Vagina (tissue), 2 donors: ENCODE results near the gene TTC4. TPM values are rescaled to one million over a fixed set of nuclear protein-coding genes. Genes with fewer than 3 reads are reported as not detected.

Experiments
- DNase-seq, 2 donors: peaks; one replicate each; pipeline ENCODE4 v3.0.0-alpha.2; 2017; ENCODE audit errors: extremely low spot score in 2 of 2
- H3K27ac ChIP-seq: fragments of 200-600 bp; sonication (generic); one replicate; pipeline ENCODE4 v1.5.1; 2019
- H3K27me3 ChIP-seq: fragments of 200-600 bp; sonication (generic); one replicate; pipeline ENCODE4 v1.5.1; 2019
- H3K36me3 ChIP-seq, 2 donors: fragments of 200-600 bp; sonication (generic); one replicate each; pipeline ENCODE4 v1.5.1; 2017 to 2019
- H3K4me1 ChIP-seq: fragments of 200-600 bp; sonication (generic); one replicate; pipeline ENCODE4 v1.5.1; 2019
- H3K4me3 ChIP-seq, 2 donors: fragments of 200-600 bp; sonication (generic); 1 replicate in 1 of 2; 2 replicates in 1 of 2; pipeline ENCODE4 v1.5.1; 2016 to 2019
- H3K9me3 ChIP-seq: fragments of 200-600 bp; sonication (generic); one replicate; pipeline ENCODE4 v1.5.1; 2019
- POLR2A ChIP-seq, 2 donors: fragments of 450-650 bp; IDR thresholded peaks; one replicate each; pipeline ENCODE4 v1.6.1; 2017; ENCODE audit warnings: antibody characterized with exemption in 2 of 2, mild to moderate bottlenecking in 2 of 2, moderate library complexity in 2 of 2
- POLR2AphosphoS5 ChIP-seq, 2 donors: sonication (generic); formaldehyde crosslinking; IDR thresholded peaks; one replicate each; pipeline ENCODE4 v1.9.0; 2017; ENCODE audit warnings: antibody characterized with exemption in 2 of 2, mild to moderate bottlenecking in 2 of 2, low read depth in 1 of 2; ENCODE audit not compliant: insufficient read depth in 1 of 2
- intact Hi-C: fragments of 100-400 bp; cut with DNase I; formaldehyde crosslinking; loops from one replicate; pipeline ENCODE4 v1.15.1; 2023
- total RNA-seq: library from RNA; depleted of rRNA; stranded (reverse); fragments of >200 nt; gene quantifications from one replicate; pipeline ENCODE4 v1.2.3, GENCODE V29; 2016
- TF ChIP-seq, protein P1 (sequence below), 3 experiments: fragments of 450-650 bp in 2 of 3; fragments of 200-600 bp in 1 of 3; sonication (generic) in 1 of 3; IDR thresholded peaks; one replicate each; pipeline ENCODE4 v1.5.1; 2017 to 2019; ENCODE audit warnings: antibody characterized with exemption in 3 of 3, mild to moderate bottlenecking in 2 of 3, moderate library complexity in 2 of 3

TTC4 gene
- total RNA-seq, 1 donor from 2014 or later, result 12.8 TPM

DNA sequence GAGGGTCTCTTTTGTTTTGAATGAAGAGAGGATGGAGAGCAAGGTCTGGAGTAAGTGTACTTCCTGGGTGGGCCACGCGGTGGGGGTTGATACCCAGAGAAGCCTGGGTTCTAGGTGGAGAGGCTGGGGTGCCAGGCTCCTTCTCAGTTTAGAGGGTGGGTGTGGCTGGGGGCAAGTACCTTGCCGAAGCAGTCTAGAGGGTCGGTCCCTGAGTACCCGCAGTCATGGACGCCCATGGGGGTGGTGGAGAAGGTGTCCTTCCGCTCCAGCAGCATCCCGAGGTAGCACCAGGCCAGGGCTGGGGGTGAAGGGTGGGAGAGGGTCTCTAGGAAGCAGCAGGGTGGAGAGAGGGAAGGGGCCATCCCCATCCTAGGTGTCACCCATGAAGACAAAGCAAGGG lies 71.1 kb downstream of the TTC4 start:
- Histone ChIP-seq H3K4me3 (no peak overlapping the region), H3K4me1 (no peaks in the 10 kb centered on the region), H3K9me3 (no peaks in the 10 kb centered on the region), H3K27ac (no peak overlapping the region), H3K36me3 (no peaks in the 10 kb centered on the region), H3K27me3 (no peaks in the 10 kb centered on the region)
- intact Hi-C loops, result no loop called here
- no peak for DNase-seq
- TF ChIP-seq, protein P1, sequence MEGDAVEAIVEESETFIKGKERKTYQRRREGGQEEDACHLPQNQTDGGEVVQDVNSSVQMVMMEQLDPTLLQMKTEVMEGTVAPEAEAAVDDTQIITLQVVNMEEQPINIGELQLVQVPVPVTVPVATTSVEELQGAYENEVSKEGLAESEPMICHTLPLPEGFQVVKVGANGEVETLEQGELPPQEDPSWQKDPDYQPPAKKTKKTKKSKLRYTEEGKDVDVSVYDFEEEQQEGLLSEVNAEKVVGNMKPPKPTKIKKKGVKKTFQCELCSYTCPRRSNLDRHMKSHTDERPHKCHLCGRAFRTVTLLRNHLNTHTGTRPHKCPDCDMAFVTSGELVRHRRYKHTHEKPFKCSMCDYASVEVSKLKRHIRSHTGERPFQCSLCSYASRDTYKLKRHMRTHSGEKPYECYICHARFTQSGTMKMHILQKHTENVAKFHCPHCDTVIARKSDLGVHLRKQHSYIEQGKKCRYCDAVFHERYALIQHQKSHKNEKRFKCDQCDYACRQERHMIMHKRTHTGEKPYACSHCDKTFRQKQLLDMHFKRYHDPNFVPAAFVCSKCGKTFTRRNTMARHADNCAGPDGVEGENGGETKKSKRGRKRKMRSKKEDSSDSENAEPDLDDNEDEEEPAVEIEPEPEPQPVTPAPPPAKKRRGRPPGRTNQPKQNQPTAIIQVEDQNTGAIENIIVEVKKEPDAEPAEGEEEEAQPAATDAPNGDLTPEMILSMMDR (IDR thresholded peaks at IDR 0.05), result no peak
- TF ChIP-seq POLR2A (IDR thresholded peaks at IDR 0.05), result no peak
- TF ChIP-seq POLR2AphosphoS5 (IDR thresholded peaks at IDR 0.05; ENCODE audit: insufficient read depth in 1 of 2, low read depth in 1 of 2), result no peak

DNA sequence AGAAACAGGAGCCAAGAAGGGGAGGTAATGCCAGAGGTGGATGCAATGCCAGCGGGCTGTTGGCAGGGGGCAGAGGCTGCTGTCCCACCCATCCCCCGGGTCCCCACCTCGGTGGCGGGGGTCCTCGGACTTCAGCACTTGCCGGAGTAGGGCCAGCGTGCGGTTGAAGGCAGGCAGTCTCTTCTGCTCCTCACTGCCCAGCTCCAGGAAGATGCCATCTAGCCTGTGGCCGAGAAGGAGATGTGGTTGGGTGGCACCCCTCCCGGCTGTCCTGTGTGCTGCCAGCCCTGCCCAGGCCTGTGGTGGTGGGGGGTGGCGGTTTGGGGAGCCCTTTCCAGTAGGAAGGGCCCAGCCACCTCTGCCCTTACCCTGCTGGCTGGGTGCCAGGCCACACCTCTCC lies 71.9 kb downstream of the TTC4 start:
- H3K36me3 ChIP-seq, result no peaks in the 10 kb centered on the region
- no peak overlapping the region for H3K27ac ChIP-seq
- H3K4me3 ChIP-seq, result no peak overlapping the region
- no peak for DNase-seq
- peaks cover 5% of the 10 kb centered on the region for H3K4me1 ChIP-seq
- no peaks in the 10 kb centered on the region for H3K27me3 ChIP-seq
- intact Hi-C loops, result no loop called here
- TF ChIP-seq POLR2A (IDR thresholded peaks at IDR 0.05), result no peak
- no peak for TF ChIP-seq POLR2AphosphoS5 (IDR thresholded peaks at IDR 0.05; ENCODE audit: insufficient read depth in 1 of 2, low read depth in 1 of 2)
- TF ChIP-seq, protein P1 (IDR thresholded peaks at IDR 0.05), result no peak
- no peaks in the 10 kb centered on the region for H3K9me3 ChIP-seq

- H3K36me3 ChIP-seq, result no peaks in the 10 kb centered on the region
- no peak overlapping the region for H3K4me3 ChIP-seq
- no peak overlapping the region for H3K27ac ChIP-seq
- H3K27me3 ChIP-seq, result no peaks in the 10 kb centered on the region
- intact Hi-C loops, result no loop called here
- TF ChIP-seq, protein P1 (IDR thresholded peaks at IDR 0.05), result no peak
- no peak for TF ChIP-seq POLR2A (IDR thresholded peaks at IDR 0.05)
- no peak for TF ChIP-seq POLR2AphosphoS5 (IDR thresholded peaks at IDR 0.05; ENCODE audit: insufficient read depth in 1 of 2, low read depth in 1 of 2)
- DNase-seq, result no peak
- no peaks in the 10 kb centered on the region for H3K9me3 ChIP-seq
- peaks cover 14% of the 10 kb centered on the region for H3K4me1 ChIP-seq
Measured at GRCh38 chr1:54788459-54788858, 72.8 kb downstream of the TTC4 start.

GRCh38 chr1:54791880-54792522 lies 76.3 kb downstream of the TTC4 start:
- Histone ChIP-seq H3K9me3 (no peaks in the 10 kb centered on the region), H3K27ac (peak overlapping the region; percentile 38), H3K36me3 (no peaks in the 10 kb centered on the region), H3K27me3 (no peaks in the 10 kb centered on the region), H3K4me3 (no peak overlapping the region), H3K4me1 (peaks cover 15% of the 10 kb centered on the region)
- intact Hi-C loops, result no loop called here
- no peak for TF ChIP-seq POLR2A (IDR thresholded peaks at IDR 0.05)
- no peak for TF ChIP-seq POLR2AphosphoS5 (IDR thresholded peaks at IDR 0.05; ENCODE audit: insufficient read depth in 1 of 2, low read depth in 1 of 2)
- TF ChIP-seq, protein P1 (IDR thresholded peaks at IDR 0.05), result no peak
- DNase-seq, result no peak

Other genes with a start within 250 kb of the TTC4 start
- 26.0 TPM for gene ACOT11, start 167.6 kb upstream of the TTC4 start, total RNA-seq
- not detected for gene FAM151A, start 92.3 kb upstream of the TTC4 start, total RNA-seq
- 7.4 TPM for gene MROH7, start 74.1 kb upstream of the TTC4 start, total RNA-seq
- 5.2 TPM for gene PARS2, start 48.7 kb downstream of the TTC4 start, total RNA-seq
- gene TTC22, start 85.5 kb downstream of the TTC4 start, total RNA-seq, result 43.5 TPM
- gene DHCR24, start 171.3 kb downstream of the TTC4 start, total RNA-seq, result 141 TPM